GM12891 (cell line): ENCODE data around the gene AMMECR1L.
"Not testable (repeated sequence)": the region's sequence is repeated elsewhere in the genome, so short reads cannot be mapped to it uniquely, and the experiment has no call there.

Experiments
- DNase-seq: peaks from one replicate; pipeline ENCODE4 v3.0.0; 2011; ENCODE audit warnings: low spot score; ENCODE audit not compliant: insufficient read length
- FAIRE-seq: peaks from 2 replicates; lab custom pipeline; 2011; peaks lifted over from hg19 to GRCh38; lab: Jason Lieb, UNC
- PAX5 ChIP-seq: IDR thresholded peaks from 2 replicates; pipeline ENCODE4 v1.6.1; 2011; ENCODE audit warnings: low read length, moderate library complexity, mild to moderate bottlenecking; ENCODE audit not compliant: insufficient read depth, severe bottlenecking
- POLR2A ChIP-seq: IDR thresholded peaks from 2 replicates; pipeline ENCODE4 v1.6.1; 2011; ENCODE audit warnings: low read depth, low read length, control low read depth
- POLR2AphosphoS5 ChIP-seq: IDR thresholded peaks from 2 replicates; pipeline ENCODE4 v1.6.1; 2011; ENCODE audit warnings: low read depth, low read length, control low read depth
- POU2F2 ChIP-seq: IDR thresholded peaks from 2 replicates; pipeline ENCODE4 v1.6.1; 2011; ENCODE audit warnings: low read depth, mild to moderate bottlenecking, control low read depth, low read length, moderate library complexity
- SPI1 ChIP-seq: IDR thresholded peaks from 2 replicates; pipeline ENCODE4 v1.6.1; 2011; ENCODE audit warnings: low read depth, low read length, control low read depth
- TAF1 ChIP-seq: IDR thresholded peaks from 2 replicates; pipeline ENCODE4 v1.6.1; 2011; ENCODE audit warnings: low read depth, low read length, control low read depth

Gene AMMECR1L

GRCh38 chr2:127834951-127835350 lies 50.8 kb downstream of the AMMECR1L start:
- DNase-seq (no peak), FAIRE-seq (no peak)
- TF ChIP-seq PAX5 (no peak), TAF1 (no peak), SPI1 (no peak)

- FAIRE-seq (peak; percentile 87), DNase-seq (peak; percentile 58)
- TF ChIP-seq POLR2A (no peak), POU2F2 (peak; percentile 92), PAX5 (no peak), SPI1 (0 out of 2 replicates have a peak, but pooled peaks have one; percentile 3)
Observed at GRCh38 chr2:127829845-127830246, 55.9 kb downstream of the AMMECR1L start.

- not testable (repeated sequence) for FAIRE-seq
Observed at GRCh38 chr2:127826708-127827107, 59.0 kb downstream of the AMMECR1L start.

GRCh38 chr2:127826047-127826446 lies 59.7 kb downstream of the AMMECR1L start:
- DNase-seq: no peak
- no peak for TF ChIP-seq PAX5
- TF ChIP-seq SPI1: no peak
- no peak for TF ChIP-seq POLR2A
- TF ChIP-seq POLR2AphosphoS5: no peak
- TF ChIP-seq POU2F2: no peak
- no peak for TF ChIP-seq TAF1
- FAIRE-seq: no peak

More at GRCh38 chr2:127826708-127827107, 59.0 kb downstream of the AMMECR1L start:
- not testable (repeated sequence) for DNase-seq

- TF ChIP-seq POLR2AphosphoS5: no peak
- no peak for TF ChIP-seq TAF1
- TF ChIP-seq PAX5: no peak
- TF ChIP-seq POLR2A: no peak
- no peak for TF ChIP-seq SPI1
- no peak for TF ChIP-seq POU2F2
- DNase-seq (no peak), FAIRE-seq (no peak)
Observed at GRCh38 chr2:127820080-127820668, 65.6 kb downstream of the AMMECR1L start.

GRCh38 chr2:127818794-127819425 lies 66.8 kb downstream of the AMMECR1L start:
- TF ChIP-seq POLR2A: no peak
- TF ChIP-seq PAX5: no peak
- no peak for TF ChIP-seq SPI1
- no peak for TF ChIP-seq POU2F2
- no peak for TF ChIP-seq TAF1
- TF ChIP-seq POLR2AphosphoS5: no peak
- no peak for FAIRE-seq
- no peak for DNase-seq

- TF ChIP-seq POLR2A (no peak), POU2F2 (no peak), PAX5 (no peak), POLR2AphosphoS5 (no peak), SPI1 (no peak), TAF1 (no peak)
- DNase-seq (no peak), FAIRE-seq (no peak)
Observed at GRCh38 chr2:127818241-127818640, 67.5 kb downstream of the AMMECR1L start.

GRCh38 chr2:127814677-127815076 lies 71.1 kb downstream of the AMMECR1L start:
- DNase-seq: no peak
- FAIRE-seq: no peak
- TF ChIP-seq POLR2A (no peak), TAF1 (no peak), POU2F2 (no peak), SPI1 (no peak), POLR2AphosphoS5 (no peak), PAX5 (no peak)

GRCh38 chr2:127812441-127812840 lies 73.3 kb downstream of the AMMECR1L start:
- not testable (repeated sequence) for DNase-seq, FAIRE-seq
